Upper lobe of left lung (tissue), 4 donors: Measurements from ENCODE around the gene RNF214.
"Not testable (repeated sequence)": the region's sequence is repeated elsewhere in the genome, so short reads cannot be mapped to it uniquely, and the experiment has no call there.

Source experiments
- CTCF ChIP-seq, 6 experiments: fragments of 450-650 bp in 4 of 6; fragments of 200-600 bp in 2 of 6; sonication (generic) in 2 of 6; IDR thresholded peaks; one replicate each; pipeline ENCODE4 v1.5.1; 2016 to 2019; ENCODE audit warnings: antibody characterized with exemption in 6 of 6
- POLR2A ChIP-seq, 4 donors: fragments of 450-650 bp; IDR thresholded peaks; one replicate each; pipeline ENCODE4 v1.5.1; 2016 to 2017; ENCODE audit warnings: antibody characterized with exemption in 4 of 4, mild to moderate bottlenecking in 2 of 4

- TF ChIP-seq POLR2A, CTCF (IDR thresholded peaks at IDR 0.05): not testable (repeated sequence)
These were observed 94.7 kb downstream of the RNF214 start for GRCh38 chr11:117327255-117327566.
